ENCODE measurements around the gene PAN2.
"Not testable (repeated sequence)": the region's sequence is repeated elsewhere in the genome, so short reads cannot be mapped to it uniquely, and the experiment has no call there.

The PAN2 gene

GRCh38 chr12:56347255-56347654 lies 13.5 kb upstream of the PAN2 start:
- not testable (repeated sequence) for DNase-seq (ENCODE audit: extremely low read depth in 1 of 2, low read depth in 1 of 2)

- DNase-seq (ENCODE audit: extremely low read depth in 1 of 2, low read depth in 1 of 2), result peak in 1 of 2 donors; percentile 11
These were observed 12.9 kb upstream of the PAN2 start for GRCh38 chr12:56346675-56347074.

- not testable (repeated sequence) for DNase-seq (ENCODE audit: extremely low read depth in 1 of 2, low read depth in 1 of 2)
These were observed 8.5 kb upstream of the PAN2 start for GRCh38 chr12:56342290-56342689.

GRCh38 chr12:56341616-56342015 lies 7.8 kb upstream of the PAN2 start:
- no peak for DNase-seq (ENCODE audit: extremely low read depth in 1 of 2, low read depth in 1 of 2)

GRCh38 chr12:56339158-56339422 lies 5.3 kb upstream of the PAN2 start:
- no peak for DNase-seq (ENCODE audit: extremely low read depth in 1 of 2, low read depth in 1 of 2)

- DNase-seq (ENCODE audit: extremely low read depth in 1 of 2, low read depth in 1 of 2), result peak; percentile 75 to 95
These were observed 4.7 kb upstream of the PAN2 start, which contains the start of gene IL23A for GRCh38 chr12:56338308-56339157. Gene IL23A, plus strand, starts transcription at chr12:56338884. Its CDS starts 161 bp downstream, at chr12:56339045.

GRCh38 chr12:56337753-56338251 lies 4.0 kb upstream of the PAN2 start:
- no peak for DNase-seq (ENCODE audit: extremely low read depth in 1 of 2, low read depth in 1 of 2)

GRCh38 chr12:56336361-56337167 lies 2.8 kb upstream of the PAN2 start:
- DNase-seq (ENCODE audit: extremely low read depth in 1 of 2, low read depth in 1 of 2), result no peak

GRCh38 chr12:56335527-56335926 lies 1.7 kb upstream of the PAN2 start:
- DNase-seq (ENCODE audit: extremely low read depth in 1 of 2, low read depth in 1 of 2), result not testable (repeated sequence)

- no peak for DNase-seq (ENCODE audit: extremely low read depth in 1 of 2, low read depth in 1 of 2)
These were observed 642 bp upstream of the PAN2 start for GRCh38 chr12:56334490-56334793.

- DNase-seq (ENCODE audit: extremely low read depth in 1 of 2, low read depth in 1 of 2), result no peak
These were observed 562 bp downstream of the PAN2 start for GRCh38 chr12:56333197-56333678.

GRCh38 chr12:56332512-56333196 lies 1.1 kb downstream of the PAN2 start:
- no peak for DNase-seq (ENCODE audit: extremely low read depth in 1 of 2, low read depth in 1 of 2)

- no peak for DNase-seq (ENCODE audit: extremely low read depth in 1 of 2, low read depth in 1 of 2)
These were observed 2.8 kb downstream of the PAN2 start for GRCh38 chr12:56330936-56331490.

- DNase-seq (ENCODE audit: extremely low read depth in 1 of 2, low read depth in 1 of 2), result no peak
These were observed 7.3 kb downstream of the PAN2 start for GRCh38 chr12:56326533-56326932.

GRCh38 chr12:56326126-56326525 lies 7.7 kb downstream of the PAN2 start:
- DNase-seq (ENCODE audit: extremely low read depth in 1 of 2, low read depth in 1 of 2), result no peak

- DNase-seq (ENCODE audit: extremely low read depth in 1 of 2, low read depth in 1 of 2), result no peak
These were observed 9.6 kb downstream of the PAN2 start for GRCh38 chr12:56324206-56324605.

- not testable (repeated sequence) for DNase-seq (ENCODE audit: extremely low read depth in 1 of 2, low read depth in 1 of 2)
These were observed 12.2 kb downstream of the PAN2 start for GRCh38 chr12:56321610-56322009.

GRCh38 chr12:56321027-56321426 lies 12.8 kb downstream of the PAN2 start:
- DNase-seq (ENCODE audit: extremely low read depth in 1 of 2, low read depth in 1 of 2), result no peak

GRCh38 chr12:56317675-56318074 lies 16.1 kb downstream of the PAN2 start:
- DNase-seq (ENCODE audit: extremely low read depth in 1 of 2, low read depth in 1 of 2), result no peak

- DNase-seq (ENCODE audit: extremely low read depth in 1 of 2, low read depth in 1 of 2), result peak; percentile 93 to 98
These were observed 18.0 kb downstream of the PAN2 start, which contains the start of gene CNPY2 for GRCh38 chr12:56315622-56316473. Gene CNPY2, minus strand, starts transcription at chr12:56315988. Its CDS starts 771 bp downstream, at chr12:56315217.

All from stimulated activated CD8-positive, alpha-beta memory T cell treated with anti-CD3 and anti-CD28 coated beads, Interleukin-7, amount 100 ng/mL, for 48 hours (primary cell).